Small intestine (tissue), 7 donors: Measurements from ENCODE around the gene C14orf180. TPM values are rescaled to one million over a fixed set of nuclear protein-coding genes. Genes with fewer than 3 reads are reported as not detected.
A peak's percentile ranks its signal among the peaks of the same experiment; 100 is the strongest.
"Not testable (repeated sequence)": the region's sequence is repeated elsewhere in the genome, so short reads cannot be mapped to it uniquely, and the experiment has no call there.

ENCODE experiments used
- DNase-seq, 2 donors: peaks; one replicate each; pipeline versions ENCODE4 v3.0.0 to v3.0.0-alpha.2; 2013
- FAIRE-seq: peaks from 2 replicates; lab custom pipeline; 2012; peaks lifted over from hg19 to GRCh38; lab: Jason Lieb, UNC
- H3K27ac ChIP-seq, 3 donors: one replicate each; pipeline ENCODE4 v1.5.1; 2013; ENCODE audit warnings: low read length in 2 of 3, mild to moderate bottlenecking in 2 of 3, control low read depth in 1 of 3, inconsistent platforms in 1 of 3, low read depth in 1 of 3, moderate library complexity in 1 of 3
- H3K27me3 ChIP-seq, 3 donors: one replicate each; pipeline ENCODE4 v1.6.1; 2013; ENCODE audit warnings: low read length in 3 of 3, inconsistent platforms in 1 of 3; ENCODE audit not compliant: control insufficient read depth in 3 of 3, insufficient read depth in 3 of 3
- H3K36me3 ChIP-seq, 3 donors: one replicate each; pipeline ENCODE4 v1.6.1; 2013; ENCODE audit warnings: low read length in 3 of 3, inconsistent platforms in 1 of 3, low read depth in 1 of 3, mild to moderate bottlenecking in 1 of 3, moderate library complexity in 1 of 3; ENCODE audit not compliant: control insufficient read depth in 3 of 3, insufficient read depth in 2 of 3
- H3K4me1 ChIP-seq, 3 donors: one replicate each; pipeline ENCODE4 v1.6.1; 2013; ENCODE audit warnings: low read length in 2 of 3, inconsistent platforms in 1 of 3, low read depth in 1 of 3, mild to moderate bottlenecking in 1 of 3, moderate library complexity in 1 of 3; ENCODE audit not compliant: control insufficient read depth in 3 of 3, insufficient read depth in 2 of 3
- H3K4me3 ChIP-seq, 3 donors: one replicate each; pipeline ENCODE4 v1.5.1; 2013; ENCODE audit warnings: low read length in 3 of 3, control low read depth in 1 of 3, inconsistent platforms in 1 of 3, low read depth in 1 of 3, mild to moderate bottlenecking in 1 of 3, moderate library complexity in 1 of 3
- H3K9me3 ChIP-seq, 2 donors: one replicate each; pipeline ENCODE4 v1.6.1; 2013; ENCODE audit warnings: low read depth in 1 of 2, low read length in 1 of 2; ENCODE audit not compliant: control insufficient read depth in 2 of 2, insufficient read depth in 1 of 2
- WGBS, 3 donors: extraction: QIAGEN DNeasy Blood & Tissue Kit; methylation state at CpG; one replicate each; pipeline ENCODE4 v1.1.7; 2013; 5-methylcytosine and 5-hydroxymethylcytosine counted together
- polyA plus RNA-seq, 4 donors: library from polyadenylated mRNA; stranded (reverse) in 3 of 4; unstranded in 1 of 4; fragments of 200-250 nt in 3 of 4; fragments of 120-200 nt in 1 of 4; gene quantifications; one replicate each; pipeline versions ENCODE4 v1.2.1 to v1.2.3, GENCODE V29; 2013
- donor health status: healthy with polysubstance abuse.
- donor health status: control.
- donor health status: control.
- donor health status: Bipolar disorder and iron deficiency.
- donor health status: healthy.

C14orf180 gene
- polyA plus RNA-seq, 4 donors = 0.04 to 2.3 TPM; not detected in 2

DNA sequence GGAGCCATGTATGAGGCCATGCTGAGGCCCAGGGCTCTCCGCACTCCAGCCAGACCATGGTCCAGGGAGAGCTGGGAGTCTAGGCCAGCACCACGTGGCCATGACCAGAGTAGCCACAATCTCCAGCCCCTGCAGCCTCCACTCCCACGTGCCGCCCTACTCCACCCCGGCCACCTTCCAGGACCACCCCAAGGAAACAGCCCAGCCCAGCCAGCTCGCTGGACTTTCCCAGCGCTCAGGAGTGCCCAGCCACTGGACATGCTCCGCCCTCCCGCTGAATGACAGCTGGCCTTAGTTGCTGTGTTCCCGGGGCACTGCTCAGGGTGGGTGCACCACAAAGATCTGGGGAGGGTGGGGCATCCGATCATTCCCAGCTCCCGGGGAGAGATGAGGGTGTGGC lies 2.1 kb upstream of the C14orf180 start:
- H3K36me3 ChIP-seq = no peaks in the 10 kb centered on the region
- FAIRE-seq = no peak
- peak in 1 of 2 donors; percentile 48 for DNase-seq
- H3K27me3 ChIP-seq = no peaks in the 10 kb centered on the region
- no peak overlapping the region for H3K4me3 ChIP-seq
- H3K9me3 ChIP-seq = peaks cover 0 to 2% of the 10 kb centered on the region in 2 donors
- H3K4me1 ChIP-seq = peaks cover 0 to 87% (median 6%) of the 10 kb centered on the region in 3 donors
- 35 to 60% (median 37%) methylated on average over 12 of the region's 12 CpGs for WGBS, 3 donors
- peak overlapping the region in 1 of 3 donors; percentile 96 for H3K27ac ChIP-seq

DNA sequence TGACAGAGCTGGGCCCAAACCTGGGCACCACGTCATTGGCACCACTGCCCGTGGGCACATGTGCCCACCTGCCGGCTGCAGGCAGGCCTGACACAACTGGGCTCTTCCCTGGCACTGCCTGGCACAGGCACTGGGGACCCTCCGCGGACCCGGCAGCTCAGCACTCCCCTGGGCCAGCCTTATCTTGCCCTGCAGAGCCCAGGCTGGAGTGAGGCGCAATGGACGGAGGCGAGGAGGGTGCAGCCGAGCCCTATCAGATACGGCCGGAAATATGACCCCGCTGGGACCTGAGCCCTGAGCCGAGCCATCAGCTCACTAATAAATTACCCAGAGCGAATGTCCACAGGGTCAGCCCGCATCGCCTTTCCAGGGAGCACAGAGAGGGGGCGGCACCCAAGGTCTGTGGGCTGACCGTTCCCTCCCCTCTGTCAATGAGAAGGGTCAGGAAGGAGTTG lies 1.7 kb upstream of the C14orf180 start:
- Histone ChIP-seq H3K27ac (peak overlapping the region in 1 of 3 donors; percentile 96), H3K9me3 (peaks cover 0 to under 1% of the 10 kb centered on the region in 2 donors), H3K27me3 (no peaks in the 10 kb centered on the region), H3K4me1 (peaks cover 0 to 88% (median 6%) of the 10 kb centered on the region in 3 donors), H3K4me3 (no peak overlapping the region), H3K36me3 (no peaks in the 10 kb centered on the region)
- WGBS, 3 donors = 38 to 53% (median 51%) methylated on average over 19 of the region's 19 CpGs
- FAIRE-seq (no peak), DNase-seq (no peak)

DNA sequence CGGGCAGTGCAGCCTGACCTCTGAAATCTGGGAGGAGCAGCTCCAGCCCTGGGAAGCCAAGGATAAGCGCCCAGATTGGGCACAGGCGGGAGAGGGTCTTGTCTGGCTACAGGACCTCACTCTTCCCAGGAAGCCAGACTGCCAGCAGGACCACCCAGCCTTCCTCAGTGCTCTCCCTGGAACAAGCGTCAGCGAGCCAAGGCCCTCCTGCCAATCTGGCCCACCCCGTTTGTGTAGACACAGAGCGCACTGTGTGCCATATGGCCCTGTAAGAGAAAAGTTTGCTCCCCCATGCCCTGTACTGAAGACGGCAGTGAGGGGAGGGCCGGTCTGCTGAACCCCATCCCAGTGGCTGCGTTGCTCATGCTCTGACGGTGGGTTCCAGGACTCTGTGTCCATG lies 1.2 kb upstream of the C14orf180 start:
- H3K9me3 ChIP-seq = no peaks in the 10 kb centered on the region
- no peak for FAIRE-seq
- H3K27me3 ChIP-seq = no peaks in the 10 kb centered on the region
- no peak for DNase-seq
- H3K4me3 ChIP-seq = no peak overlapping the region
- WGBS, 3 donors = 74 to 82% (median 75%) methylated on average over 11 of the region's 11 CpGs
- H3K4me1 ChIP-seq = peaks cover 0 to 89% (median 6%) of the 10 kb centered on the region in 3 donors
- no peaks in the 10 kb centered on the region for H3K36me3 ChIP-seq
- no peak overlapping the region for H3K27ac ChIP-seq

DNA sequence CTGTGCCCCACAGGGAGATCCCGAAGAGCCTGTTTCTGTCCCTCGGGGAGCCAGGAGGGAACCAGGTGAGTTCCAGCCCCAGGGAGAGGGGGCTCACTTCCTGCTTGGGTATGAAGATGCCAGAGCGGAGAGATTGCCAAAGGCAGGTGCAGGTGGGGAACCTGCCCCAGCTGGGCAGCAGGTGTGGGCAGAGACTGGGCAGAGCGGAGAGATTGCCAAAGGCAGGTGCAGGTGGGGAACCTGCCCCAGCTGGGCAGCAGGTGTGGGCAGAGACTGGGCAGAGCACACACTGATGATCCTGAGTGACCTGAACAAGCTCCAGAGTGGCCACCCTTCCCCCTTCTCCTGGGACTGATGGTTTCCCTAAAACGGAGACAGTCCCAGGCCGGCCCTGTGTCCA lies 375 bp downstream of the C14orf180 start:
- not testable (repeated sequence) for H3K4me3 ChIP-seq, H3K27me3 ChIP-seq, H3K36me3 ChIP-seq, FAIRE-seq, DNase-seq, H3K9me3 ChIP-seq, H3K27ac ChIP-seq
- H3K4me1 ChIP-seq = peaks cover 0 to 87% (median 6%) of the 10 kb centered on the region in 3 donors
- WGBS, 3 donors = 46 to 61% (median 46%) methylated on average over 6 of the region's 6 CpGs

DNA sequence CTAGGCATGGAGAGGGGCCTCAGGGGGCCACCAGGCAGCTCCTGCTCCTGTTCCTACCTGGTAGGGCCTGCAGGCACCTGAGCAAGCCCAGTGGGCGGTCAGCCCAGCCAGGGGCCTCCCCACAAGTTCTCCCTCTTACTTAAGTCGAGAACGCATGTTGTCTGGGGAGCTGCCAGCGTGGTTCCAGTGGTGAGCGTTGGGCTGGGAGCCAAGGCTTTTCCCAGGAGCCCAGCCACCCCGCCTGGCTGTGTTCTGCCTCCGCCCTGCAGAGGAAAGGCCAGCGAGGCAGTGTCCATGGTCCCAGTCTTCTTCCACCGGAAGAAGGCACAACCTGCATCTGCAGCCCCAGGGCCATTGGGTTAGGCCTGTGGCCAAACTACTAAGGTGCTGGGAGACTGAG lies 1.4 kb downstream of the C14orf180 start:
- Histone ChIP-seq H3K27me3 (no peaks in the 10 kb centered on the region), H3K9me3 (no peaks in the 10 kb centered on the region), H3K36me3 (no peaks in the 10 kb centered on the region), H3K4me1 (peaks cover 0 to 76% (median 6%) of the 10 kb centered on the region in 3 donors), H3K27ac (no peak overlapping the region), H3K4me3 (no peak overlapping the region)
- WGBS, 3 donors = 26 to 55% (median 42%) methylated on average over 9 of the region's 9 CpGs
- DNase-seq (peak in 1 of 2 donors; percentile 11), FAIRE-seq (no peak)

DNA sequence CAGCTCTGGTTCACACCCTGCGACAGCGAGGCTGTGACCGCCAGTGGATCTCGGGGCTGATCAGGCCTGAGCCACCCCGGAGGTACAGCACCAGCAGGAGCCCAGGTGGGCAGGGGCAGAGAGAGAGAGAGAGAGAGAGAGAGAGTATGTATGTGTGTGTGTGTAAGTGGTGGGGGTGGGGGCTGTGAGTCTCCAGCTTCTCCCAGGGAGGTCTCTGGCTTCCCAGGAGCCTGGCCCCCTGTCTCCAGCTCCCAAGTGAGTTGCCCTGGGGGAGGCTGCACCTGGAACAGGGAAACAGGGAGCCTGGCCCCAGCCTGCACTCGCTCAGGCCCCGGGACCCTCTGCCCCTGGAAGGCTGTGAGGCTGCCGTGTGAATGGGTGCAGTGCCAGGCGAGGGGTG lies 2.0 kb downstream of the C14orf180 start:
- Histone ChIP-seq H3K4me3 (no peak overlapping the region), H3K27ac (no peak overlapping the region), H3K36me3 (no peaks in the 10 kb centered on the region), H3K9me3 (no peaks in the 10 kb centered on the region), H3K4me1 (peaks cover 0 to 71% (median 6%) of the 10 kb centered on the region in 3 donors), H3K27me3 (no peaks in the 10 kb centered on the region)
- WGBS, 3 donors = 77 to 84% (median 81%) methylated on average over 8 to 9 of the region's 9 CpGs
- DNase-seq (no peak), FAIRE-seq (no peak)

DNA sequence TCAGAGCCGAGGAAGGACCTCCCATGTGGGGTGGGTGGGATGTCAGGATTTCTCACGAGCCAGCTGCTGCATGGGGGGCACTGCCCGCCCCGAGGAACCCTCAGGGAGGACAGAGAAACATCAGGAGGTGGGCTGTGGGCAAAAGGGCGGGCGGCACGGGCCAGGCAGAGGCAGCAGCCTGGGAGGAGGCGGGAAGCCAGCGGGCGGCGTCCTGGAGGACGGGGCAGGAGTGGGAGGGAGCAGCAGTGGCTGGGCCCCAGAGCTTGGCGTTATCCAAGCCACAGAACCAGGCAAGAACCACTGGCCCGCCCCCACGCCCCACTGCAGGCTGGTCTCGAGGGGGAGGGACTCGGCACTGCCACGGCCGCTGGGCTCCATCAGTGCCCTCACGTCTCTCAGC lies 2.4 kb downstream of the C14orf180 start:
- Histone ChIP-seq H3K27me3 (no peaks in the 10 kb centered on the region), H3K36me3 (no peaks in the 10 kb centered on the region), H3K9me3 (no peaks in the 10 kb centered on the region), H3K4me1 (peaks cover 0 to 66% (median 6%) of the 10 kb centered on the region in 3 donors), H3K27ac (no peak overlapping the region), H3K4me3 (no peak overlapping the region)
- no peak for DNase-seq
- 67 to 72% (median 68%) methylated on average over 20 of the region's 20 CpGs for WGBS, 3 donors
- no peak for FAIRE-seq

DNA sequence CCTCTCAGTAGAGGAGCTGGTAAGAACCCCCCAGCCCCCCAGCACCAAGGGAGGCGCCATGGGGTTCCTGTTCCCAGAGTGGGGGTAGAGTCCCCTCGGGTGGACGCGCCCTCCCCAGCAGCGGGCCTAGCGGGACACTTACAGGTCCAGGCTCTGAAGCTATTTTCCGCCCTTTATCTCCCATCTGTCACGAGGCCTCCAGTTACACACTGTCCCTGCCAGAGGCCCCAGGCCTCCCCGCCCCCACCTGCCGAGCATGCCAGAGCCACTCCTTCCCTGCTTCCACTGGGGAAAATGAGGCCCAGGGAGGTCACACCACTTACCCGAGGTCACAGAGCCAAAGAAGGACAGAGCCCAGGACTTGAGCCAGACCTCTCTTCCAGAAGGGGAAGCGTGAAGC lies 3.1 kb downstream of the C14orf180 start:
- peaks cover 0 to 64% (median 4%) of the 10 kb centered on the region in 3 donors for H3K4me1 ChIP-seq

More for the DNA sequence above, 3.1 kb downstream of the C14orf180 start:
- peak overlapping the region in 1 of 3 donors; percentile 63 for H3K27ac ChIP-seq
- no peaks in the 10 kb centered on the region for H3K9me3 ChIP-seq
- H3K36me3 ChIP-seq = no peaks in the 10 kb centered on the region
- no peak overlapping the region for H3K4me3 ChIP-seq
- 16 to 39% (median 39%) methylated on average over 12 of the region's 12 CpGs for WGBS, 3 donors
- no peaks in the 10 kb centered on the region for H3K27me3 ChIP-seq
- FAIRE-seq = no peak
- peak in 1 of 2 donors; percentile 86 for DNase-seq
